Right lobe of liver (tissue), 4 donors: Measurements from ENCODE around the gene MMAB.

Experiments
- CTCF ChIP-seq, 4 donors: fragments of 200-600 bp in 3 of 4; fragments of 450-650 bp in 1 of 4; IDR thresholded peaks; one replicate each; pipeline versions ENCODE4 v1.5.1 to v1.8.0; 2016 to 2022; ENCODE audit warnings: antibody characterized with exemption in 4 of 4, mild to moderate bottlenecking in 2 of 4
- POLR2A ChIP-seq: fragments of 450-650 bp; IDR thresholded peaks from one replicate; pipeline ENCODE4 v1.6.1; 2017; ENCODE audit warnings: antibody characterized with exemption, mild to moderate bottlenecking
- donor health status: DM: no; HTN: no; CAD: no.
- donor health status: DM: no; HTN: no; CAD: no.
- donor health status: DM: no; HTN: yes; CAD: no.

GRCh38 chr12:109529691-109530640 is 43.3 kb downstream of the MMAB start:
- TF ChIP-seq CTCF (IDR thresholded peaks at IDR 0.05) (no peak), POLR2A (no peak)
